GM23248 (cell line): ENCODE data around the gene DIO3. TPM values are rescaled to one million over a fixed set of nuclear protein-coding genes. Genes with fewer than 3 reads are reported as not detected.

Experiments used
- DNase-seq: peaks from one replicate; pipeline ENCODE4 v3.0.0-alpha.2; 2015
- H2AFZ ChIP-seq: fragments of 200-600 bp; sonication (generic); 2 replicates; pipeline ENCODE4 v1.6.1; 2016; ENCODE audit warnings: antibody characterized with exemption
- H3F3A ChIP-seq: fragments of 200-600 bp; sonication (generic); 2 replicates; pipeline ENCODE4 v1.6.1; 2016; ENCODE audit warnings: mild to moderate bottlenecking, antibody characterized with exemption, mixed run types; ENCODE audit not compliant: insufficient read depth
- H3K27ac ChIP-seq: fragments of 200-600 bp; sonication (generic); 2 replicates; pipeline ENCODE4 v1.5.1; 2016; ENCODE audit warnings: mild to moderate bottlenecking
- H3K27me3 ChIP-seq: fragments of 200-600 bp; sonication (generic); replicated peaks from 2 replicates; pipeline ENCODE4 v1.6.1; 2016; ENCODE audit warnings: mild to moderate bottlenecking; ENCODE audit not compliant: insufficient read depth
- H3K36me3 ChIP-seq: fragments of 200-600 bp; sonication (generic); 2 replicates; pipeline ENCODE4 v1.6.1; 2016; ENCODE audit warnings: low read depth, mild to moderate bottlenecking
- H3K4me1 ChIP-seq: fragments of 200-600 bp; sonication (generic); 2 replicates; pipeline ENCODE4 v1.6.1; 2016; ENCODE audit warnings: mild to moderate bottlenecking; ENCODE audit not compliant: insufficient read depth
- H3K4me2 ChIP-seq: fragments of 200-600 bp; sonication (generic); one replicate; pipeline ENCODE4 v1.6.1; 2016; ENCODE audit warnings: mild to moderate bottlenecking; ENCODE audit not compliant: unreplicated experiment
- H3K4me3 ChIP-seq: fragments of 200-600 bp; sonication (generic); 2 replicates; pipeline ENCODE4 v1.5.1; 2016; ENCODE audit warnings: mild to moderate bottlenecking
- H3K79me2 ChIP-seq: fragments of 200-600 bp; sonication (generic); 2 replicates; pipeline ENCODE4 v1.6.1; 2016; ENCODE audit warnings: mild to moderate bottlenecking; ENCODE audit not compliant: insufficient read depth
- H3K9ac ChIP-seq: fragments of 200-600 bp; sonication (generic); 2 replicates; pipeline ENCODE4 v1.6.1; 2016; ENCODE audit warnings: mild to moderate bottlenecking
- H3K9me2 ChIP-seq: fragments of 200-600 bp; sonication (generic); 2 replicates; pipeline ENCODE4 v1.6.1; 2016; ENCODE audit warnings: mixed run types, mild to moderate bottlenecking, moderate library complexity; ENCODE audit not compliant: insufficient read depth
- H3K9me3 ChIP-seq: fragments of 200-600 bp; sonication (generic); one replicate; pipeline ENCODE4 v1.6.1; 2017; ENCODE audit warnings: low read depth
- H4K20me1 ChIP-seq: fragments of 200-600 bp; sonication (generic); 2 replicates; pipeline ENCODE4 v1.6.0; 2016; ENCODE audit not compliant: insufficient read depth
- EZH2 ChIP-seq: fragments of 200-600 bp; sonication (generic); IDR thresholded peaks from 2 replicates; pipeline ENCODE4 v1.6.1; 2018; ENCODE audit warnings: antibody characterized with exemption, mild to moderate bottlenecking; ENCODE audit not compliant: insufficient read depth, poor library complexity, severe bottlenecking
- EZH2phosphoT487 ChIP-seq: fragments of 200-600 bp; sonication (generic); IDR thresholded peaks from 2 replicates; pipeline ENCODE4 v1.6.1; 2018; ENCODE audit warnings: antibody characterized with exemption, moderate library complexity, mild to moderate bottlenecking, low read depth; ENCODE audit not compliant: insufficient read depth
- WGBS, 2 experiments: methylation state at CpG; one replicate each; pipeline ENCODE4 v1.1.6; 2015 to 2017; ENCODE audit warnings: low lambda C conversion rate in 2 of 2, low coverage in 1 of 2; ENCODE audit errors: missing lambda C conversion rate in 2 of 2; 5-methylcytosine and 5-hydroxymethylcytosine counted together
- in situ Hi-C: fragments of 300-500 bp; cut with MboI; formaldehyde crosslinking; loops from 2 replicates; pipeline ENCODE4 v1.15.0; 2020
- polyA plus RNA-seq: library from polyadenylated mRNA; unstranded; fragments of >200 nt; fragmentation: Nextera tagmentation; extraction: Ambion mirVana; gene quantifications from 2 replicates; pipeline ENCODE4 v1.2.1, GENCODE V29; 2016
- total RNA-seq: library from RNA; depleted of rRNA; stranded (reverse); fragments of >200 nt; shearing (Covaris generic); gene quantifications from 2 replicates; pipeline ENCODE4 v1.2.3, GENCODE V29; 2014

Gene DIO3
- total and polyA plus RNA-seq, 2 experiments from 2014 or later: not detected

DNA sequence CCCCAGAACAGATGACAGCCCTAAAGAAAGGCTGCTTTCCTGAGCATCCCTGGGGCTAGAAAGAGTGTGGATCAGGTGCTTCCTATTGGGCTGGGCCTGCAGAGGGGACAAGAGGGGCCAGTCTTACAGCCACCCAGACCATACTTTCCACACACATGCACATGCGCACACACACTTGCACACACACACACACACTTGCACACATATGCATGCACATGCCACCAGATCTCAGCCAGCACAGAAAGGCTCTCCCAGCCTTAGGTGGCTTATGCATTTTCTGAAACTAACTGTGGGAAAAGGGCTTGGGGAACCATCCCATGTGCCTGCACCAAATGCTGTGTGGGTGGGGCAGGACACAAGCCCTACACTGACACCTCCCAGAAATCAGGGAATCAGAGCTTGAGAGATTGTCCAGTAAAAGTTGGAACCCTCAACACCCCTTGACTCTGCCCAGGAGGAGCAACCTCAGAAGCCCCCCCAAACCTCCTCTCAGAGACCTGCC lies 2.5 kb upstream of the DIO3 start:
- Histone ChIP-seq H3K27me3 (peaks cover 53% of the 10 kb centered on the region), H3K4me3 (no peak overlapping the region), H3K79me2 (no peaks in the 10 kb centered on the region), H3K36me3 (no peaks in the 10 kb centered on the region), H4K20me1 (no peaks in the 10 kb centered on the region), H2AFZ (no peak overlapping the region), H3F3A (no peaks in the 10 kb centered on the region), H3K27ac (no peak overlapping the region), H3K9ac (no peak overlapping the region), H3K4me1 (no peaks in the 10 kb centered on the region), H3K9me3 (no peaks in the 10 kb centered on the region), H3K9me2 (no peaks in the 10 kb centered on the region), H3K4me2 (no peak overlapping the region)
- WGBS, 2 experiments: 92 to 100% methylated on average over 1 of the region's 1 CpG
- DNase-seq: no peak
- in situ Hi-C loops: no loop called here
- TF ChIP-seq EZH2 (no peak), EZH2phosphoT487 (no peak)

DNA sequence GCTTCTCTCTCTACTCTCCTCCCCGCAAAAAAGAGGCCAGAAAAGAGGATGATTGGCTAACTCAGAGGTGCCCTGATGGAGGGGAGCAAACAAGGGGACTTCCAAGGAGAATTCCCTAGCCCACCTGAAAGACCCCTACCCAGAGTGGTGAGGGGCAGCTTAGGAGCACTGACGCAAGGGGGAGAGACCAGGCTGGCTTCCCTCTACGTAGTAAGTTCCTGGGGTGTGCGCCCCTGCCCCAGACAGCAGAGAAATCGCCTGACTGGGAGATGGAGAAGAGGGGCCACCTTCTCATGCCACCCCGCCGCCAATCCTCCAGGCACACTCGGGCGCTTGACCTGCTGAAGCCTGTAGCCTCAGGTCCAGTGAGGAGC lies 2.1 kb upstream of the DIO3 start:
- no peak overlapping the region for H3K27ac ChIP-seq
- TF ChIP-seq EZH2 (peak; percentile 29), EZH2phosphoT487 (no peak)
- H3K4me3 ChIP-seq: no peak overlapping the region
- H3K4me2 ChIP-seq: no peak overlapping the region
- H3K36me3 ChIP-seq: no peaks in the 10 kb centered on the region
- H4K20me1 ChIP-seq: no peaks in the 10 kb centered on the region
- H3K27me3 ChIP-seq: peaks cover 57% of the 10 kb centered on the region
- H3K4me1 ChIP-seq: no peaks in the 10 kb centered on the region
- no peaks in the 10 kb centered on the region for H3K9me2 ChIP-seq
- in situ Hi-C loops: no loop called here
- no peak for DNase-seq
- H3F3A ChIP-seq: no peaks in the 10 kb centered on the region
- H2AFZ ChIP-seq: no peak overlapping the region
- H3K9ac ChIP-seq: no peak overlapping the region
- WGBS, 2 experiments: 9 to 12% methylated on average over 9 of the region's 9 CpGs
- no peaks in the 10 kb centered on the region for H3K79me2 ChIP-seq
- no peaks in the 10 kb centered on the region for H3K9me3 ChIP-seq

DNA sequence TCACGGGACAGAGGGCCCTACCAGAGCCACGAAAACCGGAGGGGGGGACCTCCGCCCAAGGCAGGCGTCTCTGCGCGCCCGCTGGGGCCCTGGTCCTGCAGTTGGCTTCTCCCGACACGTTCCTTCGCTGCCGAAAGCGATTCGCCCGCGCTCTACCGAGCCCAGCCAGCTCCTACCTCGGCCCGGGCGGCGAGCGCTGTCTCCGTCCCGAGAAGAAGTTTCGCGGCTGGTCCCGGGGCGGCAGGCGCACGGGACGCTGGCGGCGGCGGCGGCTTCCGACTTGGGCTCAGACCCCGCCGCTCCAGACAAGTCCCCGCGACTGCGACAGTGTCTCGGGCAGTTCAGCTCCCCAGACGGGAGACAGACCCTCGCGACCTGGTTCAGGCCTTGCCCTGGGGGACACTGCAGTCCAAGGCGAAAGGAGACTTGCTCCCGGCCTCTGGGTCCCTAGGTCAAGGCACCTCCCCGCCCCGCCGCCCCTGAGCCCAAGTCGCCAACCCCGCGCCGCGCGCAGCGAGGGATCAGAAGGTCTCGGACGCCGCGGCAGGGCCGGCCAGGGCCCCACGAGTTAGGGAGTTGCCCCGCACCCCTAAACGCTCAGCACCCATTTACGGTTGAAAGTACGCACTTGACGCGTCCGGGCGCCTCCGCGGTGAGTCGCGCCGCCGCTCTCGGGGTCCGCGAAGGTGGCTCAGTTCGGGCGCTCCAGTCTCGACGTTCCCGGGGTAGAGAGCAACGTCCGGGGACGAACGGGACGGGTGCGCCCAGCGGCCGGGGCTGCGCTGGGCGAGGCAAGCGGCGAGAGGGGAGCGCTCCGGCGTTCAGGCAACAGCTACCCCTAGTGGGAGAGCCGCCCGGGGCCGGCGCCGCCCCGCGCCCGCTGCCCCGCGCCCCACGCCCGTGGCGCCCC lies 1.4 kb upstream of the DIO3 start:
- Histone ChIP-seq H3K4me3 (no peak overlapping the region), H3K27me3 (peaks cover 64% of the 10 kb centered on the region), H3K9me2 (no peaks in the 10 kb centered on the region), H2AFZ (no peak overlapping the region), H3K79me2 (no peaks in the 10 kb centered on the region), H4K20me1 (no peaks in the 10 kb centered on the region), H3K4me1 (no peaks in the 10 kb centered on the region), H3F3A (no peaks in the 10 kb centered on the region), H3K4me2 (no peak overlapping the region), H3K36me3 (no peaks in the 10 kb centered on the region), H3K27ac (no peak overlapping the region), H3K9ac (no peak overlapping the region), H3K9me3 (no peaks in the 10 kb centered on the region)
- WGBS, 2 experiments: 2% methylated on average over 90 to 94 of the region's 113 CpGs
- DNase-seq: peak; percentile 33
- in situ Hi-C loops: no loop called here
- TF ChIP-seq EZH2phosphoT487 (0 out of 2 replicates have a peak, but pooled peaks have one; percentile 20), EZH2 (peak; percentile 74)

DNA sequence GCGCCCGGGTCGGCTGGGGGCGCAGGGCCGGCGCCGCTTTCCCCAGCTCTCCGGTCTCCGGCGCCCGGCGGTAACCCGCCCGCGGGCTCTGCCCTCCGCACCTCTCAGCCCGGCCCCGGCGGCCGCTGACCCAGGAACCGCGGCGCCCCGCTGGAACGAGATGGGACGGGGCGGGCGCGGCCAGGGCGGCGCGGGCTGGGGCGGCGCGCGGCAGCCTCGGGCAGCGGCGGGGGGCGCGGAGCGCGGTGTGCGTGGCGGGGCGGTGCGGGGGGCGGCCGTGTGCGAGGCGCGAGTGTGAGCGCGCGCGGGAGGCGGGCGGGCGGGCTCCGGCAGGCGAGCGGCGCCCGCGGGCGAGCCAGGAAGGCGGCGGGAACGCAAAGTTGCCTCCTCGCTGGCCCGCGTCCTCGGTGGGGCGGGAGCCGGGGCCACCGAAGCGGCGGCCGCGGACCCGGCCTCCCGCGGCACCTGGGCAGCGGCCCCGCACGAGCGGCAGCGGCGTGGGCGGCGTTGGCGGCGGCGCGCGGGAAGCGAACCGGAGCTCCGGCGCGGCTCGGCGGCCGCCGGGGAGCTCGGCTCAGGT lies 671 bp upstream of the DIO3 start:
- Histone ChIP-seq H3K4me3 (no peak overlapping the region), H3K9ac (no peak overlapping the region), H3K4me1 (no peaks in the 10 kb centered on the region), H3K79me2 (no peaks in the 10 kb centered on the region), H3K27ac (no peak overlapping the region), H2AFZ (no peak overlapping the region), H3F3A (no peaks in the 10 kb centered on the region), H3K27me3 (peaks cover 71% of the 10 kb centered on the region), H4K20me1 (no peaks in the 10 kb centered on the region), H3K9me3 (no peaks in the 10 kb centered on the region), H3K9me2 (no peaks in the 10 kb centered on the region), H3K4me2 (no peak overlapping the region), H3K36me3 (no peaks in the 10 kb centered on the region)
- in situ Hi-C loops: no loop called here
- TF ChIP-seq EZH2phosphoT487 (no peak), EZH2 (no peak)
- WGBS, 2 experiments: 2 to 3% methylated on average over 34 to 58 of the region's 106 CpGs
- DNase-seq: no peak
